ENCODE data around the gene PRKAA1.
"Not testable (repeated sequence)": the region's sequence is repeated elsewhere in the genome, so short reads cannot be mapped to it uniquely, and the experiment has no call there.

PRKAA1 gene

DNA sequence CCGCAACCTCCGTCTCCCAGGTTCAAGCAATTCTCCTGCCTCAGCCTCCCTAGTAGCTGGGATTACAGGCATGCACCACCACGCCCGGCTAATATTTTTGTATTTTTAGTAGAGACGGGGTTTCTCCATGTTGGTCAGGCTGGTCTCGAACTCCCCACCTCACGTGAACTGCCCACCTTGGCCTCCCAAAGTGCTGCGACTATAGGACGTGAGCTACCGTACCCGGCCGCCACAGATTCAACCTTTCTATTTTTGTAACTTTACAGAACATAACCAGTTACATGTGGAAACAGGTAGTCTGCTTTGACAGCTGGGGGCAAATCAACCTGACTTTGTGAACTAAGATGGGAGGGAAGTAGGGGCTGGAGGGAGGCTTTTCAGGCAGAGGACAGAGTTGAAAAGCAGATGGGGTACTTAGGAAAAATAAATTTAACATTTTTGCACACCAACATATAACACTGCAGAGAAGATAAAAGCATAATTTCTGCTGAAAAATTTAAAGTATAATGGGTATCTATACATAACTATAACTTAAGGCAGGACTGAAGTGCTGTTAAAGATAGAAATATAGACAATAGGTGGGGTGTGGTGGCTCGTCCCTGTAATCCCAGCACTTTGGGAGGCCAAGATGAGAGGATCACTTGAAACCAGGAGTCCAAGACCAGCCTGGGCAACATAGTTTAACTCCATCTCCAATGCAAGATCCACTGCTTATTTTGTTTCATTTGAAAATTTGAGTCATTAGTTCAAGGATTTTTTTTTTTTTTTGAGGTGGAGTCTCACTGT lies 31.8 kb upstream of the PRKAA1 start:
- no peak for DNase-seq (ENCODE audit: extremely low read depth, low read depth)
- TF ChIP-seq, protein P1, sequence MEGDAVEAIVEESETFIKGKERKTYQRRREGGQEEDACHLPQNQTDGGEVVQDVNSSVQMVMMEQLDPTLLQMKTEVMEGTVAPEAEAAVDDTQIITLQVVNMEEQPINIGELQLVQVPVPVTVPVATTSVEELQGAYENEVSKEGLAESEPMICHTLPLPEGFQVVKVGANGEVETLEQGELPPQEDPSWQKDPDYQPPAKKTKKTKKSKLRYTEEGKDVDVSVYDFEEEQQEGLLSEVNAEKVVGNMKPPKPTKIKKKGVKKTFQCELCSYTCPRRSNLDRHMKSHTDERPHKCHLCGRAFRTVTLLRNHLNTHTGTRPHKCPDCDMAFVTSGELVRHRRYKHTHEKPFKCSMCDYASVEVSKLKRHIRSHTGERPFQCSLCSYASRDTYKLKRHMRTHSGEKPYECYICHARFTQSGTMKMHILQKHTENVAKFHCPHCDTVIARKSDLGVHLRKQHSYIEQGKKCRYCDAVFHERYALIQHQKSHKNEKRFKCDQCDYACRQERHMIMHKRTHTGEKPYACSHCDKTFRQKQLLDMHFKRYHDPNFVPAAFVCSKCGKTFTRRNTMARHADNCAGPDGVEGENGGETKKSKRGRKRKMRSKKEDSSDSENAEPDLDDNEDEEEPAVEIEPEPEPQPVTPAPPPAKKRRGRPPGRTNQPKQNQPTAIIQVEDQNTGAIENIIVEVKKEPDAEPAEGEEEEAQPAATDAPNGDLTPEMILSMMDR (IDR thresholded peaks at IDR 0.05; ENCODE audit: low read depth, low read length, missing control alignments) = no peak
- no peak overlapping the region for H3K4me3 ChIP-seq (replicated peaks; ENCODE audit: low read depth, low read length)

DNA sequence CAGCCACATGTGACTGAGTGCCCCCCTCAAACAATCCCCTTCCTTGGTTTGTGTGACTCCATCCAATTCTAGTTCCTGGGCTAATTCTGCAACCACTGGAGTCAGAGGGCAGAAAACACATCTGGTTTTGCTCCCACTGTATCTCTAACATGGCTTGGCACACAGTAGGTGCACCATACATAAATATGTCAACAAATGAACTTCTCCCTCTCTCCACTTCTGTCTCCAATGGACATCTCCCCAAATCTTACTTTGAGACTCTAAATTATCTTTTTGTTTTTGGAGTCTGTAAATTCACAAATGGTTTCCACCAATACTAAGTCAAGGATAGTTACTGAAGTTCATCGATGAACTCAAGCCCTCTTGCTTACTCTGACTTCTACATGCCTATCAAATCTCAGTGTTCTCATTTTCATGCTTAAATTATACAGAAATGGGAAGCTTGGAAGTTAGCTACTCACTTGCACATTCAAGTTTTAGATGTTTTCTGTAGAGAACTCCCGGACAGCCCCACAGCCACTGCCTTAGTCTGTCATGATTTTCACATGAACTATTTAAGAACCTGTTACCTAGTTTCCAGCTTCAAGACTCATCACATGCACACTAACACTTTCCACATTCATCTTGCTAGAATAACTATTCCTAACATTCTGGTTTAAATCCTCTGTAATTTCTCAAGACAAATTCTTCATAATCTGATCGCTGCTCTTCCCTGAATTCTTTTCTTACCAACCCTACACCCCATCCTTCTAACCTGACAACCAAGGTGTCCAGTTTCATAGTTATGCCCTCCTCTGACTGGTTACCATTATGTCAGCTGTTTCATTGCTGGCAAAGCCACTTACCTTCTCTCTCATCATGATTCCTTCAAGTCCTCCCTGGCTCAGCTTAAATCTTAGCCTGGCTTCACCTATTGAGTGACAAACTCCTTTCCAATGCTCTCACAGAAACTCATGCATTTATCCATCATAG lies 30.8 kb upstream of the PRKAA1 start:
- DNase-seq (ENCODE audit: extremely low read depth, low read depth) = no peak
- H3K4me3 ChIP-seq (replicated peaks; ENCODE audit: low read depth, low read length) = no peak overlapping the region
- TF ChIP-seq, protein P1 (IDR thresholded peaks at IDR 0.05; ENCODE audit: low read depth, low read length, missing control alignments) = no peak

DNA sequence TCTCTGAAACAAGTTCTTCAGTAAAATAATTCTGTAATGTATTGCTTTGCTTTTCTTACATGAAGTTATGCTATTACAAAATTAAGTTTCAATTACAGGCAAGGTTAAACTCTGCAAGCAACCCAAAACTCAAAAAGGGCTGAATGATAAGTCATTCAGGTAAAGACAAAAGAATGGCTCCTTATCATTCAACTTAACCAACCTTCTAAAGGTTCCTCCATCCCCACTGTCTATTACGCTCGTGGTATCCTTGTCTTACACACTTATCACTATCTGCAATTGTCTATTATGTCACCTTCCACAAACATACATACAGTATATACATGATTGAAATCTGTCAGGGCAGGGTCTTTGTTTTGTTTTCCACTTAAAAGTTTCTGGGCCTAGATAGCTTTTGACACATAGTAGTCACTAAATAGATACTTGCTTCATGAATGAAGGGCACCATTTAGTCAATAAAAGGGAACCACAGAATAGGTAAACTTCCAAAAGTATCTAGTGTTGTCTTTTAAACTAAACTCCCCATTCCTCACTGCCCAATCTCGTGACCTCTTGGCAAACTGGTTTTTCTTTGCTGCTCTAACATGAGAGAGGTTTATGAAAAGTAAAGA lies 30.0 kb upstream of the PRKAA1 start:
- no peak for DNase-seq (ENCODE audit: extremely low read depth, low read depth)
- TF ChIP-seq, protein P1 (IDR thresholded peaks at IDR 0.05; ENCODE audit: low read depth, low read length, missing control alignments) = no peak
- no peak overlapping the region for H3K4me3 ChIP-seq (replicated peaks; ENCODE audit: low read depth, low read length)

GRCh38 chr5:40827188-40827977 lies 29.2 kb upstream of the PRKAA1 start:
- DNase-seq (ENCODE audit: extremely low read depth, low read depth) = no peak
- no peak overlapping the region for H3K4me3 ChIP-seq (replicated peaks; ENCODE audit: low read depth, low read length)
- TF ChIP-seq, protein P1 (IDR thresholded peaks at IDR 0.05; ENCODE audit: low read depth, low read length, missing control alignments) = no peak

GRCh38 chr5:40826489-40827187 lies 28.5 kb upstream of the PRKAA1 start:
- TF ChIP-seq, protein P1 (IDR thresholded peaks at IDR 0.05; ENCODE audit: low read depth, low read length, missing control alignments) = no peak
- no peak overlapping the region for H3K4me3 ChIP-seq (replicated peaks; ENCODE audit: low read depth, low read length)
- DNase-seq (ENCODE audit: extremely low read depth, low read depth) = no peak

DNA sequence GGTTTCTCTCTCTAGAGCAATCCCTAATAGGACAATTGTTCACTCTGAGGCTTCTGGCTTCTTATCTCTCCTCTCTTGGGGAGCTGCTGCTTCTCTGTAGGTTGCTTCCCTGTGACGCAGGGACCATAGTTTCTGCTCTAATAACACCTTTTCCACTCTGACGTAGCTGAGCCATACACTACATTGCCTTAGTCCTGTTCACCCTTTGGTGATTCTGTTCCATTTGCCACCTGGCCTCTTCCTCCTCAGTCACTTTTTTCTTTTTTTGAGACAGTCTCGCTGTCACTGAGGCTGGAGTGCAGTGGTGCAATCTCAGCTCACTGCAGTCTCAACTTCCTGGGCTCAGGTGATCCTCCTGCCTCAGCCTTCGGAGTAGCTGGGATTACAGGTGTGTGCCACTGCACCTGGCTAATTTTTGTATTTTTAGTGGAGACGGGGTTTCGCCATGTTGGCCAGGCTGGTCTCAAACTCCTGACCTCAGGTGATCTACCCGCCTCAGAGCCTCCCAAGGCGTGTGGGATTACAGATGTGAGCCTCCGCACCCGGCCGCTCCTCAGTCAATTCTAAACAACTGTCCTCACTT lies 27.4 kb upstream of the PRKAA1 start:
- DNase-seq (ENCODE audit: extremely low read depth, low read depth); H3K4me3 ChIP-seq (replicated peaks; ENCODE audit: low read depth, low read length): not testable (repeated sequence)

All from HFF-Myc (cell line).